Measurements from ENCODE around the gene OR7G1. TPM values are rescaled to one million over a fixed set of nuclear protein-coding genes. Genes with fewer than 3 reads are reported as not detected.

OR7G1 gene, protein sequence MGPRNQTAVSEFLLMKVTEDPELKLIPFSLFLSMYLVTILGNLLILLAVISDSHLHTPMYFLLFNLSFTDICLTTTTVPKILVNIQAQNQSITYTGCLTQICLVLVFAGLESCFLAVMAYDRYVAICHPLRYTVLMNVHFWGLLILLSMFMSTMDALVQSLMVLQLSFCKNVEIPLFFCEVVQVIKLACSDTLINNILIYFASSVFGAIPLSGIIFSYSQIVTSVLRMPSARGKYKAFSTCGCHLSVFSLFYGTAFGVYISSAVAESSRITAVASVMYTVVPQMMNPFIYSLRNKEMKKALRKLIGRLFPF
- total RNA-seq = not detected

DNA sequence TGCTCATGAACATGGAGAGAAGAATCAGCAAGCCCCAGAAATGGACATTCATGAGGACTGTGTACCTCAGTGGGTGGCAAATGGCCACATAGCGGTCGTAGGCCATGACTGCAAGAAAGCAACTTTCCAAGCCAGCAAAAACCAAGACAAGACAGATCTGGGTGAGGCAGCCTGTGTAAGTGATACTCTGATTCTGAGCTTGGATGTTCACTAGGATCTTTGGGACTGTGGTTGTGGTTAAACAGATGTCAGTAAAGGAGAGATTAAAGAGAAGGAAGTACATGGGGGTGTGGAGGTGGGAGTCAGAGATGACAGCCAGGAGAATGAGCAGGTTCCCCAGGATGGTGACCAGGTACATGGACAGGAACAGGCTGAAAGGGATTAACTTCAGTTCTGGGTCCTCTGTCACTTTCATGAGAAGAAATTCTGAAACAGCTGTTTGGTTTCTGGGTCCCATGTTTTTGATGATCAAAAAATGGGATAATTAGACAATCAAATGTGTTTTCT is at the start of gene OR7G1:
TSS of gene OR7G1 (minus strand) at position 457 of the 507 bp plus-strand sequence. CDS start at position 457, 0 bp downstream.

DNA sequence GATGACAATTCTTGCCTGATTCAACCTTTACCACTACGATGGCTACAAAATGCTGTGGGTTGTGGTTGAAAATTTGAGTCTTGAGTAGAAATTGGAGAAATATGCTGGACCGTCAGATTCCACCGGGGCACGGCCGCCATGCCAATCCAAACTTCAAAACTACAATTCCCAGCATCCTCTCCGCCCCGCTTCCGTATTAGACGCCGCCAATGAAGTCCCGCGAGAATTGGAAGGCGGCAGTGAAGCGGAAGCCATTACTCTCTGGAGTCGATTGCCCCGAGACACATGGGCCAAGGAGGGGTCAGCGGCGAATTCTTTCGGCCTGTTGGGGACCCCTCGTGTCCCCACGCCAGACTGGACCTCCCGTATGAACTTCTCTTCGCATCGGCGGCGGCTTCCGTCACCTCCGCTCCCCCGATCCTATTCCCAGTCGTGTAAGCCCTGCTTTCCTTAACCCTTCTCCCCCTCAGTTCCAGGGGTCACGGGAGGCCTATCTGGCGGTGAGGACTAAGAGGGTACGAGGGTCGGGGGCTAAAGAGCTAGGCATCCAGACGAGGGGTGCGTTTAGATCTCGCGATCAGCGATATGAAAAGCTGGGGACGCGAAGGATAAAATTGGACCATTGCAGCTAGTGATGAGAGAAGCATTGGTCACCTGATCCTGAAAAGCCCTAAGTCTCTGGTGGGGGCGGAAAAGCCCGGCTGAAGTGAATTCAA is 24.8 kb upstream of the OR7G1 start, which contains the start of gene ZNF317:
TSS of gene ZNF317 (plus strand) at position 239 of the 716 bp plus-strand sequence. CDS start 15,620 bp downstream, outside the sequence.

DNA sequence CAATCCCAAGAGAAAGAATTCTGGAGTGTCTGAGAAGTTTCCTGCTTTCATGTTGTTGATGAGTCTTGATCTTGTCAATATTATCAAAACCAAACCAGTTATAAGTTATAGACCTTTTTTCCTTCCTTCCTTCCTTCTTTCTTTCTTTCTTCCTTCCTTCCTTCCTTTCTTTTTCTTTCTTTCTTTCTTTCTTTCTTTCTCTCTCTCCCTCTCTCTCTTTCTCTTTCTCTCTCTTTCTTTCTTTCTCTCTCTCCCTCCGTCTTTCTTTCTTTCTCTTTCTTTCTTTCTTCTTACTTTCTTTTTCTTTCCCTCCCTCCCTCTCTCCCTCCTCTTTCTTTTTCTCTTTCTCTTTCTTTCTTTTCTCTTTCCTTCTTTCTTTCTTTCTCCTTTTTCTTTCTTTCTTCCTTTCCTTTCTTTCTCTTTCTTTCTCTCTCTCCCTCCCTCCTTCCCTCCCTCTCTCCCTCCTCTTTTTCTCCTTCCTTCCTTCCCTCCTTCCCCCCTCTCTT is 11.4 kb upstream of the OR7G1 start, which contains the start of gene OR7G3:
TSS of gene OR7G3 (minus strand) at position 51 of the 506 bp plus-strand sequence. CDS start at position 51, 0 bp downstream.

DNA sequence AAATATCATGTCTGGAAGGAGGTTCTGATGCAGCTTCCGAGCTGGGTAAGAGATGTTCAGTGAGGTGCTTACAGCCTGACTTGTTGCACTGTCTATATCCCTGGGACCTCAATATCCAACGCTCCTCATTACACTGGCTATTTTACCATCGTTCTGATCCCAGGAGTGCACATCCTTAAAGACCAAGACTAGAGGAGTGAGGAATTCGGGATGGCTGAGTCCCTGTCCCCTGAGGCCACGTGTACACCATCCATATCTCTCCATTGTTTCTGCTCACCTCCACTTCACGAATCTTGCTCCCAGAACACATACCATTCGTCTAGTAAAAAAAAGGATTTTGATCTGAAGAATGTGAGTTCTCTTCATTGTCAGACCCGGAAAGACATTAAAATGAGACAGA is 8.2 kb downstream of the OR7G1 start, which contains the start of gene OR7G2:
TSS of gene OR7G2 (minus strand) at position 101 of the 400 bp plus-strand sequence. CDS start 4,232 bp downstream, outside the sequence.

DNA sequence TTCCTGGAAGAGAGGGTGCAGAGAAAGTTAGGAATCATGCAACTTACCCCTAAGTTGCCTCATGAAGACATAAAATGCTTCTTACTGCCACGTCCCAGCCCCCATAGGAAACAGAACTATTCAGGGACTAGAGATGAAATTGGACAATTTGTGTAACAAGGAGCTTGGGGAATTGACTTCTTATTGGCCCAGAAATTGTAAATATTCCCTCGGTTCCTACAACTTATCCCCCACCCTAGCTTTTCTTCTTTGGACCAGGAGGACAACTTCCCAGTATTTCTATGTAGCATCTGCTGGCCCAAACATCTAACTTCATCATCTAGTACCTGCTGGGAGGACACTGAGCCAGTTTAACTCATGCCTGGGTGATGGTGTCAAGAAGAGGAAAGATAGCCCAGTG is 28.8 kb downstream of the OR7G1 start, which contains the start of gene OR1M1:
TSS of gene OR1M1 (plus strand) at position 301 of the 400 bp plus-strand sequence. CDS start 6,184 bp downstream, outside the sequence.

Other genes with a start within 250 kb of the OR7G1 start
- 10.1 TPM for gene MUC16, start 105.4 kb downstream of the OR7G1 start, total RNA-seq
- gene OR1M1, start 28.7 kb downstream of the OR7G1 start, total RNA-seq = not detected
- gene OR7G2, start 8.3 kb downstream of the OR7G1 start, total RNA-seq = not detected
- gene OR7G3, start 11.2 kb upstream of the OR7G1 start, total RNA-seq = not detected
- gene ZNF317, start 24.6 kb upstream of the OR7G1 start, total RNA-seq = 27.0 TPM
- not detected for gene OR7D2, start 63.2 kb upstream of the OR7G1 start, total RNA-seq
- gene OR7D4, start 103.8 kb upstream of the OR7G1 start, total RNA-seq = not detected
- gene OR7E24, start 135.2 kb upstream of the OR7G1 start, total RNA-seq = not detected
- gene ZNF699, start 194.1 kb upstream of the OR7G1 start, total RNA-seq = 31.4 TPM
- gene ZNF559, start 208.4 kb upstream of the OR7G1 start, total RNA-seq = 83.6 TPM
- 10.3 TPM for gene ZNF177, start 247.2 kb upstream of the OR7G1 start, total RNA-seq